Kidney glomerular epithelial cell (primary cell): Measurements from ENCODE around the gene ASB8.
"Not testable (repeated sequence)": the region's sequence is repeated elsewhere in the genome, so short reads cannot be mapped to it uniquely, and the experiment has no call there.

Source experiments
- DNase-seq: peaks from one replicate; lab custom pipeline; 2025; lab: John Stamatoyannopoulos, UW

ASB8 gene

GRCh38 chr12:48142818-48143674 lies 14.3 kb downstream of the ASB8 start:
- DNase-seq: no peak

GRCh38 chr12:48135027-48135426 lies 22.3 kb downstream of the ASB8 start:
- no peak for DNase-seq

- no peak for DNase-seq
Observed at GRCh38 chr12:48132826-48133225, 24.5 kb downstream of the ASB8 start.

- DNase-seq: no peak
Observed at GRCh38 chr12:48131517-48131916, 25.8 kb downstream of the ASB8 start.

GRCh38 chr12:48129376-48129775 lies 27.9 kb downstream of the ASB8 start:
- no peak for DNase-seq

- DNase-seq: no peak
Observed at GRCh38 chr12:48128800-48129199, 28.5 kb downstream of the ASB8 start.

- DNase-seq: no peak
Observed at GRCh38 chr12:48126953-48127630, 30.2 kb downstream of the ASB8 start.

- no peak for DNase-seq
Observed at GRCh38 chr12:48125985-48126384, 31.3 kb downstream of the ASB8 start.

- not testable (repeated sequence) for DNase-seq
Observed at GRCh38 chr12:48125542-48125941, 31.8 kb downstream of the ASB8 start.

GRCh38 chr12:48123169-48123568 lies 34.1 kb downstream of the ASB8 start:
- DNase-seq: no peak

- no peak for DNase-seq
Observed at GRCh38 chr12:48122065-48122834, 35.1 kb downstream of the ASB8 start.

- DNase-seq: no peak
Observed at GRCh38 chr12:48121522-48121921, 35.8 kb downstream of the ASB8 start.

GRCh38 chr12:48119834-48120195 lies 37.5 kb downstream of the ASB8 start:
- no peak for DNase-seq

GRCh38 chr12:48119078-48119833 lies 38.1 kb downstream of the ASB8 start, which contains the start of gene PFKM:
Gene PFKM (plus strand): TSS chr12:48119364. CDS start chr12:48122775, 3,411 bp downstream.
- DNase-seq: peak; percentile 74

GRCh38 chr12:48118284-48118871 lies 38.9 kb downstream of the ASB8 start:
- no peak for DNase-seq

- DNase-seq: no peak
Observed at GRCh38 chr12:48115957-48116356, 41.4 kb downstream of the ASB8 start.

GRCh38 chr12:48111312-48111693 lies 46.0 kb downstream of the ASB8 start:
- DNase-seq: not testable (repeated sequence)

GRCh38 chr12:48110691-48111311 lies 46.5 kb downstream of the ASB8 start:
- no peak for DNase-seq

- DNase-seq: no peak
Observed at GRCh38 chr12:48109424-48109823, 47.9 kb downstream of the ASB8 start.

GRCh38 chr12:48106681-48107613 lies 50.4 kb downstream of the ASB8 start:
- no peak for DNase-seq
